M059J (cell line): ENCODE results near the gene ZNF329. TPM values are rescaled to one million over a fixed set of nuclear protein-coding genes. Genes with fewer than 3 reads are reported as not detected.

Experiments used
- total RNA-seq: library from RNA; depleted of rRNA; stranded (reverse); fragments of >200 nt; shearing (Covaris generic); gene quantifications from 2 replicates; pipeline ENCODE4 v1.2.3, GENCODE V29; 2014; rRNA removed

Gene ZNF329
- total RNA-seq, 1 experiment from 2014 or later = 14.6 TPM

Other genes with a start within 250 kb of the ZNF329 start
- gene ZNF417, start 234.2 kb downstream of the ZNF329 start, total RNA-seq = 11.2 and 11.6 TPM in 2 replicates
- gene ZNF418, start 215.4 kb downstream of the ZNF329 start, total RNA-seq = 6.6 and 7.0 TPM in 2 replicates
- gene ZNF256, start 203.1 kb downstream of the ZNF329 start, total RNA-seq = 4.8 and 6.7 TPM in 2 replicates
- not detected in 2 replicates for gene C19orf18, start 176.3 kb downstream of the ZNF329 start, total RNA-seq
- 13.2 and 13.4 TPM in 2 replicates for gene ZNF606, start 148.0 kb downstream of the ZNF329 start, total RNA-seq
- 1.2 TPM in 1 of 2 replicates, not detected in the other for gene ZSCAN1, start 116.8 kb downstream of the ZNF329 start, total RNA-seq
- gene ZNF135, start 91.5 kb downstream of the ZNF329 start, total RNA-seq = 1.8 and 2.0 TPM in 2 replicates
- gene ZSCAN18, start 52.6 kb downstream of the ZNF329 start, total RNA-seq = 33.3 and 39.8 TPM in 2 replicates
- gene ZNF274, start 32.3 kb upstream of the ZNF329 start, total RNA-seq = 23.7 and 26.7 TPM in 2 replicates
- 47.3 and 65.4 TPM in 2 replicates for gene ZNF544, start 78.1 kb upstream of the ZNF329 start, total RNA-seq
- gene ZNF8, start 128.2 kb upstream of the ZNF329 start, total RNA-seq = 3.7 and 7.1 TPM in 2 replicates
- 90.1 and 122 TPM in 2 replicates for gene ERVK3-1, start 154.6 kb upstream of the ZNF329 start, total RNA-seq
- gene ZSCAN22, start 176.2 kb upstream of the ZNF329 start, total RNA-seq = 2.2 and 3.6 TPM in 2 replicates
- 67.3 and 68.9 TPM in 2 replicates for gene A1BG, start 202.7 kb upstream of the ZNF329 start, total RNA-seq
- 0.54 and 1.5 TPM in 2 replicates for gene ZNF497, start 212.0 kb upstream of the ZNF329 start, total RNA-seq
- 0.34 and 3.4 TPM in 2 replicates for gene ZNF837, start 230.2 kb upstream of the ZNF329 start, total RNA-seq
- 1,319 and 1,664 TPM in 2 replicates for gene RPS5, start 236.5 kb upstream of the ZNF329 start, total RNA-seq
- not detected in 2 replicates for gene RNF225, start 244.9 kb upstream of the ZNF329 start, total RNA-seq